H1 (cell line): ENCODE results near the gene RUSF1. TPM values are rescaled to one million over a fixed set of nuclear protein-coding genes. Genes with fewer than 3 reads are reported as not detected.

Experiments used
- CTCF ChIA-PET: fragments of 300-600 bp; sonication (Branson Sonifier 250); formaldehyde crosslinking; loops from one replicate; lab custom pipeline; 2021; ENCODE audit not compliant: partially characterized antibody; lab: Charles Lee
- POLR2A ChIA-PET: fragments of 300-600 bp; sonication (Branson Sonifier 250); formaldehyde crosslinking; loops from one replicate; lab custom pipeline; 2021; ENCODE audit warnings: inconsistent platforms; ENCODE audit not compliant: partially characterized antibody; lab: Charles Lee
- DNase-seq, 2 experiments: peaks; one replicate each; pipeline versions ENCODE4 v3.0.0 to v3.0.0-alpha.2; 2010 to 2022; ENCODE audit warnings: low spot score in 2 of 2, low read depth in 1 of 2, mixed read lengths in 1 of 2
- FAIRE-seq: peaks from 2 replicates; lab custom pipeline; 2011; peaks lifted over from hg19 to GRCh38; lab: Jason Lieb, UNC
- H2AFZ ChIP-seq: 2 replicates; pipeline ENCODE4 v1.8.1; 2012; ENCODE audit warnings: low read length, inconsistent platforms
- H2AK5ac ChIP-seq: 2 replicates; pipeline ENCODE4 v1.6.1; 2013; ENCODE audit warnings: low read depth, low read length
- H2BK120ac ChIP-seq: replicated peaks from 2 replicates; pipeline ENCODE3; 2013; ENCODE audit warnings: low read depth, low read length, inconsistent platforms
- H2BK12ac ChIP-seq: 2 replicates; pipeline ENCODE4 v1.6.1; 2013; ENCODE audit warnings: low read depth, low read length
- H2BK15ac ChIP-seq: 2 replicates; pipeline ENCODE4 v1.6.1; 2013; ENCODE audit warnings: low read length
- H2BK20ac ChIP-seq: 2 replicates; pipeline ENCODE4 v1.6.1; 2013; ENCODE audit warnings: low read length
- H2BK5ac ChIP-seq: 2 replicates; pipeline ENCODE4 v1.6.1; 2013; ENCODE audit warnings: low read depth, low read length
- H3K14ac ChIP-seq: 2 replicates; pipeline ENCODE4 v1.6.1; 2013; ENCODE audit warnings: inconsistent platforms; ENCODE audit not compliant: insufficient read length
- H3K18ac ChIP-seq: 2 replicates; pipeline ENCODE4 v1.6.1; 2013; ENCODE audit warnings: low read length; ENCODE audit errors: extremely low read depth
- H3K23ac ChIP-seq: 2 replicates; pipeline ENCODE4 v1.6.1; 2013; ENCODE audit warnings: inconsistent platforms; ENCODE audit not compliant: insufficient read length
- H3K23me2 ChIP-seq: 2 replicates; pipeline ENCODE4 v1.6.1; 2013; ENCODE audit warnings: low read depth, low read length
- H3K27ac ChIP-seq: 2 replicates; pipeline ENCODE4 v1.6.1; 2011; ENCODE audit warnings: low read depth, low read length, inconsistent platforms
- H3K27me3 ChIP-seq, 4 experiments: replicated peaks in 1 of 4; 1 replicate in 1 of 4; 2 replicates in 3 of 4; pipeline versions ENCODE4 v1.6.1 to v1.8.1; 2011 to 2013; ENCODE audit warnings: low read length in 3 of 4, mild to moderate bottlenecking in 3 of 4, inconsistent platforms in 2 of 4, mixed read lengths in 2 of 4, moderate library complexity in 1 of 4; ENCODE audit not compliant: control insufficient read depth in 3 of 4, insufficient read depth in 3 of 4; ENCODE audit errors: extremely low read depth in 1 of 4
- H3K36me3 ChIP-seq, 4 experiments: 2 replicates each; pipeline versions ENCODE4 v1.6.1 to v1.8.1; 2011 to 2013; ENCODE audit warnings: mild to moderate bottlenecking in 4 of 4, low read length in 3 of 4, moderate library complexity in 2 of 4, control low read depth in 1 of 4, inconsistent platforms in 1 of 4; ENCODE audit not compliant: insufficient read depth in 4 of 4, control insufficient read depth in 2 of 4
- H3K4ac ChIP-seq: replicated peaks from 2 replicates; pipeline ENCODE3; 2013; ENCODE audit warnings: low read length, low read depth, mixed read lengths, inconsistent platforms; ENCODE audit not compliant: insufficient read length
- H3K4me1 ChIP-seq, 4 experiments: replicated peaks in 1 of 4; 1 replicate in 1 of 4; 2 replicates in 3 of 4; pipeline versions ENCODE4 v1.6.1 to v1.8.1; 2011 to 2013; ENCODE audit warnings: low read length in 3 of 4, inconsistent platforms in 2 of 4, mixed read lengths in 1 of 4; ENCODE audit not compliant: insufficient read depth in 4 of 4, control insufficient read depth in 3 of 4
- H3K4me2 ChIP-seq, 2 experiments: 2 replicates each; pipeline versions ENCODE4 v1.6.1 to v1.8.1; 2011 to 2013; ENCODE audit warnings: low read depth in 2 of 2, low read length in 2 of 2, control low read depth in 1 of 2, inconsistent platforms in 1 of 2, mild to moderate bottlenecking in 1 of 2; ENCODE audit not compliant: insufficient read depth in 1 of 2
- H3K4me3 ChIP-seq, 4 experiments: fragments of 200-600, 300-600 bp in 1 of 4; sonication (generic), shearing (Covaris generic), sonication (Bioruptor Twin) in 1 of 4; 2 replicates each; pipeline versions ENCODE4 v1.5.1 to v1.8.1; 2011 to 2016; ENCODE audit warnings: low read length in 4 of 4, low read depth in 3 of 4, control low read depth in 2 of 4, inconsistent platforms in 2 of 4, mild to moderate bottlenecking in 2 of 4, mixed read lengths in 1 of 4, moderate library complexity in 1 of 4; ENCODE audit not compliant: insufficient read depth in 2 of 4; ENCODE audit errors: extremely low read depth in 1 of 4
- H3K56ac ChIP-seq: replicated peaks from 2 replicates; pipeline ENCODE3; 2013; ENCODE audit warnings: low read depth, mild to moderate bottlenecking, mixed read lengths, low read length, inconsistent platforms; ENCODE audit not compliant: insufficient read length
- H3K79me1 ChIP-seq: 2 replicates; pipeline ENCODE4 v1.6.1; 2013; ENCODE audit warnings: low read depth, low read length, control low read depth
- H3K79me2 ChIP-seq, 2 experiments: 2 replicates each; pipeline versions ENCODE4 v1.6.1 to v1.8.1; 2012 to 2013; ENCODE audit warnings: low read length in 2 of 2, mild to moderate bottlenecking in 2 of 2, inconsistent platforms in 1 of 2; ENCODE audit not compliant: insufficient read depth in 2 of 2, control insufficient read depth in 1 of 2
- H3K9ac ChIP-seq, 4 experiments: replicated peaks in 1 of 4; 1 replicate in 1 of 4; 2 replicates in 3 of 4; pipeline versions ENCODE4 v1.6.1 to v1.8.1; 2011 to 2013; ENCODE audit warnings: low read depth in 3 of 4, low read length in 3 of 4, control low read depth in 2 of 4, mild to moderate bottlenecking in 2 of 4, moderate library complexity in 2 of 4, inconsistent platforms in 1 of 4; ENCODE audit errors: extremely low read depth in 1 of 4
- H3K9me3 ChIP-seq, 2 experiments: 2 replicates each; pipeline versions ENCODE4 v1.6.1 to v1.8.1; 2012 to 2013; ENCODE audit warnings: mild to moderate bottlenecking in 2 of 2, moderate library complexity in 2 of 2, control low read depth in 1 of 2, inconsistent platforms in 1 of 2, low read depth in 1 of 2, low read length in 1 of 2, mixed read lengths in 1 of 2; ENCODE audit not compliant: insufficient read depth in 2 of 2
- H4K20me1 ChIP-seq, 2 experiments: replicated peaks in 1 of 2; 2 replicates each; pipeline versions ENCODE3 to v1.8.1; 2011 to 2013; ENCODE audit warnings: inconsistent platforms in 2 of 2, low read length in 2 of 2, mild to moderate bottlenecking in 1 of 2; ENCODE audit not compliant: insufficient read depth in 2 of 2, control insufficient read depth in 1 of 2
- H4K5ac ChIP-seq: 2 replicates; pipeline ENCODE4 v1.6.1; 2013; ENCODE audit warnings: low read length, low read depth, mixed read lengths, inconsistent platforms; ENCODE audit not compliant: insufficient read length
- H4K8ac ChIP-seq: 2 replicates; pipeline ENCODE4 v1.8.0; 2013; ENCODE audit warnings: mild to moderate bottlenecking, moderate library complexity, low read length, inconsistent platforms; ENCODE audit not compliant: insufficient read depth; ENCODE audit errors: extremely low read depth
- H4K91ac ChIP-seq: replicated peaks from 2 replicates; pipeline ENCODE3; 2013; ENCODE audit warnings: low read length, mixed read lengths, inconsistent platforms; ENCODE audit not compliant: insufficient read length
- EGR1 ChIP-seq: IDR thresholded peaks from 2 replicates; pipeline ENCODE4 v1.6.1; 2011; ENCODE audit warnings: low read depth, low read length, borderline replicate concordance
- GABPA ChIP-seq: IDR thresholded peaks from 2 replicates; pipeline ENCODE4 v1.6.1; 2011; ENCODE audit warnings: mild to moderate bottlenecking, low read length, moderate library complexity, borderline replicate concordance; ENCODE audit not compliant: insufficient read depth
- GTF2F1 ChIP-seq: IDR thresholded peaks from 2 replicates; pipeline ENCODE4 v1.6.1; 2012; ENCODE audit warnings: low read depth, low read length, improper control_type of control experiment, borderline replicate concordance
- HDAC2 ChIP-seq, 2 experiments: fragments of 300-600 bp in 1 of 2; sonication (generic) in 1 of 2; IDR thresholded peaks; 2 replicates each; pipeline ENCODE4 v1.6.1; 2011 to 2012; ENCODE audit warnings: low read depth in 2 of 2, low read length in 2 of 2, mild to moderate bottlenecking in 2 of 2, moderate library complexity in 2 of 2, borderline replicate concordance in 1 of 2, inconsistent platforms in 1 of 2
- HDAC6 ChIP-seq: IDR thresholded peaks from one replicate; pipeline ENCODE4 v1.7.1; 2012; ENCODE audit warnings: low read depth, mild to moderate bottlenecking, inconsistent platforms, low read length, moderate library complexity
- JUN ChIP-seq: IDR thresholded peaks from 2 replicates; pipeline ENCODE4 v1.6.1; 2011; ENCODE audit warnings: low read depth, mild to moderate bottlenecking, improper control_type of control experiment, low read length
- NRF1 ChIP-seq: IDR thresholded peaks from 2 replicates; pipeline ENCODE4 v1.6.1; 2011; ENCODE audit warnings: mild to moderate bottlenecking, low read depth, low read length, improper control_type of control experiment
- POLR2A ChIP-seq, 2 experiments: IDR thresholded peaks; 1 replicate in 1 of 2; 2 replicates in 1 of 2; pipeline ENCODE4 v1.6.1; 2011; ENCODE audit warnings: low read depth in 2 of 2, low read length in 2 of 2, mild to moderate bottlenecking in 2 of 2; ENCODE audit errors: control extremely low read depth in 1 of 2
- RBBP5 ChIP-seq: IDR thresholded peaks from 2 replicates; pipeline ENCODE4 v1.7.1; 2012; ENCODE audit warnings: low read depth, mild to moderate bottlenecking, inconsistent platforms, low read length, moderate library complexity, borderline replicate concordance
- RXRA ChIP-seq: IDR thresholded peaks from 2 replicates; pipeline ENCODE4 v1.6.1; 2011; ENCODE audit warnings: low read depth, mild to moderate bottlenecking, low read length, moderate library complexity; ENCODE audit not compliant: insufficient read depth
- SIX5 ChIP-seq: IDR thresholded peaks from 2 replicates; pipeline ENCODE4 v1.6.1; 2011; ENCODE audit warnings: mild to moderate bottlenecking, low read depth, low read length
- SP1 ChIP-seq: IDR thresholded peaks from 2 replicates; pipeline ENCODE4 v1.6.1; 2011; ENCODE audit warnings: low read depth, low read length
- TAF1 ChIP-seq: IDR thresholded peaks from 2 replicates; pipeline ENCODE4 v1.6.1; 2011; ENCODE audit warnings: mild to moderate bottlenecking, low read depth, low read length
- WGBS, 2 experiments: shearing (Covaris generic) in 1 of 2; methylation state at CpG; one replicate each; pipeline versions ENCODE4 v1.1.6 to v1.1.7; 2013 to 2015; ENCODE audit warnings: low lambda C conversion rate in 2 of 2, mixed read lengths in 2 of 2, inconsistent platforms in 1 of 2, low coverage in 1 of 2, missing lambda C conversion rate in 1 of 2; ENCODE audit not compliant: insufficient replicate concordance in 2 of 2, insufficient coverage in 1 of 2, insufficient read length in 1 of 2; ENCODE audit errors: extremely low coverage in 1 of 2, missing lambda C conversion rate in 1 of 2; 5-methylcytosine and 5-hydroxymethylcytosine counted together
- polyA plus RNA-seq, 7 experiments: library from polyadenylated mRNA; depleted of rRNA in 3 of 7; stranded (reverse) in 5 of 7; unstranded in 2 of 7; fragments of >200 nt in 5 of 7; fragments of 200-250 nt in 2 of 7; gene quantifications; 1 replicate in 5 of 7; 2 replicates in 1 of 7; 4 replicates in 1 of 7; pipeline versions ENCODE4 v1.2.1 to v1.2.3, GENCODE V29; 2011 to 2013; ENCODE audit warnings: missing spikeins in 2 of 7, mixed read lengths in 2 of 7
- total RNA-seq: library from RNA; stranded (reverse); fragmentation: NEBNext Ultra II Directional; extraction: Animal tissue kit (Norgen Biotek cat#: 25700); gene quantifications from 2 replicates; pipeline ENCODE4 v1.2.1, GENCODE V29; 2021

RUSF1 gene
- total and polyA plus RNA-seq, 2 of the 8 experiments (the other 6 are each of a cell fraction or from before 2014, with no cell fraction given), result 22.5 to 33.7 TPM

DNA sequence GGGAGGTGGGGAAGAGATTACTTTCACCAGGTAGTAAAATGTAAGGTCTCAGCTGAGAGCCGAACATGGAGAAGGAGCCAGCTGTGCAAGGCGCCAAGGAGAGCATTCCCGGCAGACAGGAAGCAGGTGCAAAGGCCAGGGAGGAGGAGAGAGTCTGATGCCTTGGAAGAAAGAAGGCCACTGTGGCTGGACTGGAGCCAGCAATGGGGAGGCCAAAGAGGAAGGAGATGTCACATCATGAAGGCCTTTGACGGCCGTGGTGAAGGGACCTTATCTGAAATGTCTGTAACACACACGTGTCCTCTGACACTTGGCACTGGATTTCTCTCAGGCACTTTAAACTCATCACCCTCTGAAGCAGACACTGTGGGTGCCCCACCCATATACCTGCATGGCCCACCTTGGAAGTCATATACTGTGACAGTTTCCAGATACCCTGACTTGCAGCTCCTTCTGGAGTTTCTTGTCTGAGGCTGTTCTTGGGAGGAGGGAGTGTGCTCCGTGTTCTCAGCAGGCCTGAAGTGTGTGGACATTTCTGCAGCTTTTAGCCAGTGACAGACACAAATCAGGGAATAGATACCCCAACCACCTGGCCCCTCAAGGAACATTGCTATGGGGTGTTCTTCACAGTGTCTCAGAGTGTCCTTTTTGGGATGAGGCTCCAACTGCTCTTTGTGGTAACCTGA is 27.2 kb downstream of the RUSF1 start:
- H2BK15ac ChIP-seq, result no peak overlapping the region
- H3K79me2 ChIP-seq, result no peaks in the 10 kb centered on the region
- H3K23me2 ChIP-seq, result peaks cover 14% of the 10 kb centered on the region; the same call in 1 of the 2 replicates
- no peak overlapping the region for H4K5ac ChIP-seq
- H4K20me1 ChIP-seq, result peaks cover 0 to 7% of the 10 kb centered on the region in 2 experiments
- DNase-seq (no peak), FAIRE-seq (no peak)
- CTCF ChIA-PET, result interaction anchor here (1.3 to 1.7 kb wide), 3 partner anchors 20 to 230 kb away, joined by 4 to 6 read pairs (median 6); no protein-coding TSS in a partner anchor
- no peak overlapping the region for H2BK5ac ChIP-seq
- no peaks in the 10 kb centered on the region for H3K36me3 ChIP-seq
- H4K8ac ChIP-seq, result no peak overlapping the region
- peaks cover 0 to 4% (median 1%) of the 10 kb centered on the region in 4 experiments; a peak in 3 of 7 replicates for H3K4me1 ChIP-seq
- no peak overlapping the region for H2BK120ac ChIP-seq
- peaks cover 1 to 38% (median 21%) of the 10 kb centered on the region in 4 experiments for H3K27me3 ChIP-seq
- WGBS, 2 experiments, result 88% methylated on average over 7 of the region's 7 CpGs; no CpG with 5 or more reads in 1 of the 2 experiments
- no peak overlapping the region for H3K4me3 ChIP-seq
- H2BK20ac ChIP-seq, result no peak overlapping the region
- no peaks in the 10 kb centered on the region for H3K79me1 ChIP-seq
- H4K91ac ChIP-seq, result no peak overlapping the region
- H3K9ac ChIP-seq, result no peak overlapping the region; a peak in 1 of 7 replicates
- H2AK5ac ChIP-seq, result no peak overlapping the region
- no peak overlapping the region for H3K27ac ChIP-seq
- no peak overlapping the region for H3K56ac ChIP-seq
- no peak overlapping the region for H3K4me2 ChIP-seq
- H2AFZ ChIP-seq, result no peak overlapping the region
- H3K4ac ChIP-seq, result no peak overlapping the region
- no peak overlapping the region for H3K23ac ChIP-seq
- H3K9me3 ChIP-seq, result no peaks in the 10 kb centered on the region
- H3K18ac ChIP-seq, result no peak overlapping the region
- H2BK12ac ChIP-seq, result no peak overlapping the region
- POLR2A ChIA-PET, result interaction anchor here (1.0 to 2.3 kb wide), 4 partner anchors 18 to 239 kb away, joined by 3 to 6 read pairs (median 3); a partner anchor contains a TSS
- H3K14ac ChIP-seq, result no peak overlapping the region
- no peak for TF ChIP-seq POLR2A (IDR thresholded peaks at IDR 0.05; ENCODE audit: control extremely low read depth in 1 of 2, low read depth in 2 of 2, low read length in 2 of 2)
- TF ChIP-seq TAF1, result no peak
- no peak for TF ChIP-seq GTF2F1
- no peak for TF ChIP-seq SP1
- TF ChIP-seq RBBP5, result no peak
- TF ChIP-seq RXRA, result no peak
- TF ChIP-seq HDAC6, result no peak
- TF ChIP-seq JUN, result no peak
- no peak for TF ChIP-seq GABPA
- TF ChIP-seq SIX5, result no peak
- TF ChIP-seq HDAC2 (IDR thresholded peaks at IDR 0.05; ENCODE audit: borderline replicate concordance in 1 of 2, low read depth in 2 of 2, low read length in 2 of 2), result no peak
- no peak for TF ChIP-seq NRF1
- no peak for TF ChIP-seq EGR1
